Eye (tissue), 1 donor: ENCODE results near the gene CCDC174.
"Not testable (repeated sequence)": the region's sequence is repeated elsewhere in the genome, so short reads cannot be mapped to it uniquely, and the experiment has no call there.

Experiments
- DNase-seq: peaks from one replicate; pipeline ENCODE4 v3.0.0-alpha.2; 2015

The CCDC174 gene

GRCh38 chr3:14651440-14652251, at the start of gene CCDC174:
Gene CCDC174 (plus strand): TSS chr3:14651762. CDS start chr3:14651837, 75 bp downstream.
- peak; percentile 100 for DNase-seq

GRCh38 chr3:14602006-14602803, 49.4 kb upstream of the CCDC174 start:
- DNase-seq, result no peak

GRCh38 chr3:14602804-14603644, 48.5 kb upstream of the CCDC174 start:
- DNase-seq, result no peak

- no peak for DNase-seq
Measured at GRCh38 chr3:14605067-14605466, 46.5 kb upstream of the CCDC174 start.

- no peak for DNase-seq
Measured at GRCh38 chr3:14605744-14606143, 45.8 kb upstream of the CCDC174 start.

- no peak for DNase-seq
Measured at GRCh38 chr3:14606669-14607339, 44.8 kb upstream of the CCDC174 start.

GRCh38 chr3:14608298-14608697, 43.3 kb upstream of the CCDC174 start:
- DNase-seq, result no peak

- not testable (repeated sequence) for DNase-seq
Measured at GRCh38 chr3:14609058-14609457, 42.5 kb upstream of the CCDC174 start.

- DNase-seq, result no peak
Measured at GRCh38 chr3:14609506-14609905, 42.1 kb upstream of the CCDC174 start.

GRCh38 chr3:14609941-14610340, 41.6 kb upstream of the CCDC174 start:
- no peak for DNase-seq

- DNase-seq, result no peak
Measured at GRCh38 chr3:14614189-14614588, 37.4 kb upstream of the CCDC174 start.

GRCh38 chr3:14614862-14615261, 36.7 kb upstream of the CCDC174 start:
- DNase-seq, result no peak

- no peak for DNase-seq
Measured at GRCh38 chr3:14616606-14617507, 34.7 kb upstream of the CCDC174 start.

- no peak for DNase-seq
Measured at GRCh38 chr3:14617508-14618023, 34.0 kb upstream of the CCDC174 start.

- no peak for DNase-seq
Measured at GRCh38 chr3:14619605-14620004, 32.0 kb upstream of the CCDC174 start.

- DNase-seq, result peak; percentile 58
Measured at GRCh38 chr3:14620512-14620911, 31.1 kb upstream of the CCDC174 start.

GRCh38 chr3:14621093-14621492, 30.5 kb upstream of the CCDC174 start:
- no peak for DNase-seq

- no peak for DNase-seq
Measured at GRCh38 chr3:14622368-14622767, 29.2 kb upstream of the CCDC174 start.

- no peak for DNase-seq
Measured at GRCh38 chr3:14623569-14624051, 28.0 kb upstream of the CCDC174 start.

GRCh38 chr3:14624498-14624897, 27.1 kb upstream of the CCDC174 start:
- DNase-seq, result no peak

- DNase-seq, result no peak
Measured at GRCh38 chr3:14625443-14625842, 26.1 kb upstream of the CCDC174 start.
